ENCODE data around the gene ZNF76. TPM values are rescaled to one million over a fixed set of nuclear protein-coding genes. Genes with fewer than 3 reads are reported as not detected.

ZNF76 gene
- total and polyA plus RNA-seq, 9 of the 15 experiments (the other 6 are each of a cell fraction or from before 2014, with no cell fraction given): 1.2 to 17.8 (median 10.7) TPM

DNA sequence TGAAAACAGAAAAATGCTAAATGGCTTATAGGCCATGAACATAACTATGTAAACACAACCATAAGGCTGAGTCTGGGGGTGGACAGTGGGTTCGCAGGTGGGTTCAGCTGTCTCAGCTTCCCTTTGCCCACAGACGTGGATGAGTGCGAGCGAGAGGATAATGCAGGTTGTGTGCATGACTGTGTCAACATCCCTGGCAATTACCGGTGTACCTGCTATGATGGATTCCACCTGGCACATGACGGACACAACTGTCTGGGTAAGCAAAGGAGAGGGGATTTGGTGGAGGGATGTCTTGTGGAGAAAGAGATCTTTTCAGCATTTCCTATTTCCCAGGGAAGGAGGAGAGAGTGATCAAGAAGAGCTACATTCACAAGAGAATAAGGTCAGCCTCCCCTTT, 31.1 kb upstream of the ZNF76 start:
- no peaks in the 10 kb centered on the region for H3K4me1 ChIP-seq (replicated peaks in 1 of 2; ENCODE audit: control insufficient read depth in 2 of 2, insufficient read depth in 2 of 2, low read length in 2 of 2)
- CTCF ChIA-PET (ENCODE audit: low intra/inter-chr PET ratio): no interaction called here
- no TSS peak for BruUV-seq (replicated peaks)
- DNase-seq (ENCODE audit: extremely low read depth in 1 of 4, low spot score in 3 of 4): no peak
- no peak for FAIRE-seq
- H3K27ac ChIP-seq (ENCODE audit: extremely low read depth, low read depth, low read length): no peak overlapping the region
- H3K36me3 ChIP-seq (ENCODE audit: control insufficient read depth, insufficient read depth, low read length): no peaks in the 10 kb centered on the region
- no peaks in the 10 kb centered on the region for H3K79me2 ChIP-seq (ENCODE audit: control insufficient read depth, insufficient read depth, low read length)
- H3K4me3 ChIP-seq: no peak overlapping the region
- in situ Hi-C loops (cut with MboI): no loop called here
- H3K9me1 ChIP-seq (ENCODE audit: control insufficient read depth, insufficient read depth, low read length): no peaks in the 10 kb centered on the region
- no peak overlapping the region for H2AFZ ChIP-seq (ENCODE audit: low read depth, low read length)
- TF ChIP-seq MED1 (CRISPR knock-in tag; IDR thresholded peaks at IDR 0.05; ENCODE audit: borderline replicate concordance) (no peak), KLF1 (tag; IDR thresholded peaks at IDR 0.05) (no peak), SMARCA5 (IDR thresholded peaks at IDR 0.05) (no peak)
- intact Hi-C loops (cut with micrococcal nuclease): no loop called here
- no peaks in the 10 kb centered on the region; the same call in 1 of the 2 replicates for H4K20me1 ChIP-seq (replicated peaks; ENCODE audit: control insufficient read depth, insufficient read depth, low read length)
- POLR2A ChIA-PET: interaction anchor here (0.9 to 4.3 kb wide), 5 partner anchors 12 to 540 kb away, joined by 3 to 26 read pairs (median 3); no protein-coding TSS in a partner anchor
- WGBS (ENCODE audit: insufficient coverage, low coverage, missing lambda C conversion rate): 55% methylated on average over 6 of the region's 6 CpGs
- ATAC-seq: no peak
- no peaks in the 10 kb centered on the region for H3K9me3 ChIP-seq (replicated peaks; ENCODE audit: control insufficient read depth, insufficient read depth, low read depth, low read length)
- H3K9ac ChIP-seq (ENCODE audit: insufficient read depth in 1 of 2, low read depth in 2 of 2, low read length in 2 of 2): no peak overlapping the region
- no peak overlapping the region for H3K4me2 ChIP-seq (ENCODE audit: insufficient read depth, low read length)
- H3K27me3 ChIP-seq (ENCODE audit: control insufficient read depth in 2 of 2, insufficient read depth in 2 of 2, low read length in 2 of 2): peaks cover 3 to 4% of the 10 kb centered on the region in 2 experiments; a peak in 3 of 5 replicates

- Histone ChIP-seq H3K9ac (ENCODE audit: insufficient read depth in 1 of 2, low read depth in 2 of 2, low read length in 2 of 2) (no peak overlapping the region), H3K4me3 (no peak overlapping the region), H2AFZ (ENCODE audit: low read depth, low read length) (no peak overlapping the region), H3K79me2 (ENCODE audit: control insufficient read depth, insufficient read depth, low read length) (no peaks in the 10 kb centered on the region), H4K20me1 (replicated peaks; ENCODE audit: control insufficient read depth, insufficient read depth, low read length) (no peaks in the 10 kb centered on the region; the same call in 1 of the 2 replicates), H3K27me3 (ENCODE audit: control insufficient read depth in 2 of 2, insufficient read depth in 2 of 2, low read length in 2 of 2) (peaks cover 3 to 4% of the 10 kb centered on the region in 2 experiments; a peak in 3 of 5 replicates), H3K4me1 (replicated peaks in 1 of 2; ENCODE audit: control insufficient read depth in 2 of 2, insufficient read depth in 2 of 2, low read length in 2 of 2) (no peaks in the 10 kb centered on the region), H3K36me3 (ENCODE audit: control insufficient read depth, insufficient read depth, low read length) (no peaks in the 10 kb centered on the region), H3K9me1 (ENCODE audit: control insufficient read depth, insufficient read depth, low read length) (no peaks in the 10 kb centered on the region), H3K9me3 (replicated peaks; ENCODE audit: control insufficient read depth, insufficient read depth, low read depth, low read length) (no peaks in the 10 kb centered on the region), H3K4me2 (ENCODE audit: insufficient read depth, low read length) (no peak overlapping the region), H3K27ac (ENCODE audit: extremely low read depth, low read depth, low read length) (no peak overlapping the region)
- BruUV-seq (replicated peaks): no TSS peak
- DNase-seq (ENCODE audit: extremely low read depth in 1 of 4, low spot score in 3 of 4) (no peak), FAIRE-seq (no peak), ATAC-seq (no peak)
- WGBS (ENCODE audit: insufficient coverage, low coverage, missing lambda C conversion rate): 15% methylated on average over 5 of the region's 5 CpGs
- TF ChIP-seq NFIC (IDR thresholded peaks at IDR 0.05) (no peak), ZNF175 (CRISPR knock-in tag; IDR thresholded peaks at IDR 0.05; ENCODE audit: low read depth) (no peak), ZNF696 (CRISPR knock-in tag; conservative IDR thresholded peaks at IDR 0.05) (no peak)
- ChIA-PET CTCF (ENCODE audit: low intra/inter-chr PET ratio) (no interaction called here), POLR2A (interaction anchor here (0.6 to 4.3 kb wide), 8 partner anchors 9 to 540 kb away, joined by 3 to 26 read pairs (median 4); no protein-coding TSS in a partner anchor)
- intact Hi-C loops (cut with micrococcal nuclease): no loop called here
- in situ Hi-C loops (cut with MboI): no loop called here
Observed at GRCh38 chr6:35229304-35229703, 30.2 kb upstream of the ZNF76 start.

Data from K562 (cell line).